PC-9 (cell line): ENCODE measurements around the gene PANX3.

Experiments used
- EZH2 ChIP-seq: fragments of 200-600 bp; sonication (generic); IDR thresholded peaks from 2 replicates; pipeline ENCODE4 v1.8.0; 2017; ENCODE audit warnings: antibody characterized with exemption, low read depth
- TF ChIP-seq, protein P1 (sequence below): fragments of 200-600 bp; sonication (generic); conservative IDR thresholded peaks from 2 replicates; pipeline ENCODE4 v1.6.1; 2017; ENCODE audit warnings: mixed run types, antibody characterized with exemption, mild to moderate bottlenecking, moderate library complexity

DNA sequence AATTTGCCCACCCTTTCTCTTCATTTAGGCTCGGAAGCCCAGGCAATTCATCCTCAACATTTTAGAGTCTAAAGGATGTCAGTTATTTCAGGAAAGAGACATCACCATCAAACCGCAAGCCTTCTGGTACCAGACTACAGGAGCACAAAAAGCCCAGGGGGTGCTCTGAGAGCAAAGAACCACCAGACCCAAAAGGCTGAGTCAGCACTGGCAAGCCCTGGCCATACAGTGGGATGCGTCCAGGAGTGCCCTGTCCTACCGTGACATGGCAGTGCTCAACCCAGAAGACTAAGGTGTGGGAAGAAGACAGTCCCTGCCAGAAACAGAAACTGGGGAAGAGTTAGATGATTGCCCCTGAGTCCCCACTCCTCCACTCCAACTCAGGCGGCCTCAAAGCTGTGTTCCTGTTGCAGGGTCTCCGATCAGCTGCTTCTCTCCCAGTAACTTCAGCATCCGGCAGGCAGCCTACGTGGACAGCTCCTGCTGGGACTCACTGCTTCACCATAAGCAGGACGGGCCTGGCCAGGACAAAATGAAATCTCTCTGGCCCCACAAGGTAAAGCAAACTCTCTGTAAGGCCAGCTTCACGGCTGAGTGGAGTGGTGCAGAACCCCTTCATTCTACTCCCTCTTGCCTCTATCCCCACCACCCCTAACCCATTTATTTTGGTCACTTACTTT is 1.5 kb downstream of the PANX3 start:
- TF ChIP-seq, protein P1, sequence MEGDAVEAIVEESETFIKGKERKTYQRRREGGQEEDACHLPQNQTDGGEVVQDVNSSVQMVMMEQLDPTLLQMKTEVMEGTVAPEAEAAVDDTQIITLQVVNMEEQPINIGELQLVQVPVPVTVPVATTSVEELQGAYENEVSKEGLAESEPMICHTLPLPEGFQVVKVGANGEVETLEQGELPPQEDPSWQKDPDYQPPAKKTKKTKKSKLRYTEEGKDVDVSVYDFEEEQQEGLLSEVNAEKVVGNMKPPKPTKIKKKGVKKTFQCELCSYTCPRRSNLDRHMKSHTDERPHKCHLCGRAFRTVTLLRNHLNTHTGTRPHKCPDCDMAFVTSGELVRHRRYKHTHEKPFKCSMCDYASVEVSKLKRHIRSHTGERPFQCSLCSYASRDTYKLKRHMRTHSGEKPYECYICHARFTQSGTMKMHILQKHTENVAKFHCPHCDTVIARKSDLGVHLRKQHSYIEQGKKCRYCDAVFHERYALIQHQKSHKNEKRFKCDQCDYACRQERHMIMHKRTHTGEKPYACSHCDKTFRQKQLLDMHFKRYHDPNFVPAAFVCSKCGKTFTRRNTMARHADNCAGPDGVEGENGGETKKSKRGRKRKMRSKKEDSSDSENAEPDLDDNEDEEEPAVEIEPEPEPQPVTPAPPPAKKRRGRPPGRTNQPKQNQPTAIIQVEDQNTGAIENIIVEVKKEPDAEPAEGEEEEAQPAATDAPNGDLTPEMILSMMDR = no peak
- TF ChIP-seq EZH2 = no peak
